ENCODE data around the gene BLTP3A. TPM values are rescaled to one million over a fixed set of nuclear protein-coding genes. Genes with fewer than 3 reads are reported as not detected.

Gene BLTP3A
- total and polyA plus RNA-seq, 2 donors (not counting 1 experiment from before 2014, with no cell fraction given), result 3.3 to 7.1 TPM

- H3K4me2 ChIP-seq (ENCODE audit: extremely low read depth, insufficient read depth, low read length), result no peak overlapping the region
- no peaks in the 10 kb centered on the region for H3K79me2 ChIP-seq (ENCODE audit: control insufficient read depth, insufficient read depth, low read length)
These were observed 19.2 kb downstream of the BLTP3A start for GRCh38 chr6:34810936-34811632.

GRCh38 chr6:34813028-34813713 lies 21.3 kb downstream of the BLTP3A start:
- H4K20me1 ChIP-seq (ENCODE audit: control insufficient read depth, extremely low read depth, insufficient read depth, low read length), result no peaks in the 10 kb centered on the region
- no peaks in the 10 kb centered on the region for H3K4me1 ChIP-seq (ENCODE audit: control insufficient read depth, extremely low read depth, insufficient read depth, low read length)
- H3K9ac ChIP-seq (ENCODE audit: insufficient read depth, low read length), result no peak overlapping the region
- no peaks in the 10 kb centered on the region for H3K27me3 ChIP-seq (ENCODE audit: control insufficient read depth, insufficient read depth, low read length)
- DNase-seq (ENCODE audit: low read depth in 2 of 2), result no peak
- no peaks in the 10 kb centered on the region for H3K79me2 ChIP-seq (ENCODE audit: control insufficient read depth, insufficient read depth, low read length)
- H3K4me3 ChIP-seq (replicated peaks in 1 of 4; ENCODE audit: control extremely low read depth in 1 of 4, insufficient read depth in 1 of 4, low read depth in 3 of 4, low read length in 4 of 4), result no peak overlapping the region
- H3K9me3 ChIP-seq (ENCODE audit: control insufficient read depth, insufficient read depth, low read depth, low read length), result no peaks in the 10 kb centered on the region
- H2AFZ ChIP-seq (ENCODE audit: low read length), result no peak overlapping the region
- no peak overlapping the region for H3K4me2 ChIP-seq (ENCODE audit: extremely low read depth, insufficient read depth, low read length)
- H3K36me3 ChIP-seq (ENCODE audit: control insufficient read depth, insufficient read depth, low read length), result no peaks in the 10 kb centered on the region
- TF ChIP-seq CTCF (conservative IDR thresholded peaks at IDR 0.05 in 1 of 2, IDR thresholded peaks at IDR 0.05 in 1 of 2; ENCODE audit: low read depth in 1 of 2, low read length in 2 of 2) (no peak), EZH2 (IDR thresholded peaks at IDR 0.05; ENCODE audit: low read length, missing control alignments) (no peak)
- H3K27ac ChIP-seq (ENCODE audit: insufficient read depth, low read length), result no peak overlapping the region

More at GRCh38 chr6:34810936-34811632, 19.2 kb downstream of the BLTP3A start:
- Histone ChIP-seq H3K36me3 (ENCODE audit: control insufficient read depth, insufficient read depth, low read length) (no peaks in the 10 kb centered on the region), H2AFZ (ENCODE audit: low read length) (no peak overlapping the region), H4K20me1 (ENCODE audit: control insufficient read depth, extremely low read depth, insufficient read depth, low read length) (no peaks in the 10 kb centered on the region), H3K4me1 (ENCODE audit: control insufficient read depth, extremely low read depth, insufficient read depth, low read length) (no peaks in the 10 kb centered on the region), H3K4me3 (replicated peaks in 1 of 4; ENCODE audit: control extremely low read depth in 1 of 4, insufficient read depth in 1 of 4, low read depth in 3 of 4, low read length in 4 of 4) (no peak overlapping the region), H3K27me3 (ENCODE audit: control insufficient read depth, insufficient read depth, low read length) (no peaks in the 10 kb centered on the region), H3K9ac (ENCODE audit: insufficient read depth, low read length) (no peak overlapping the region), H3K9me3 (ENCODE audit: control insufficient read depth, insufficient read depth, low read depth, low read length) (no peaks in the 10 kb centered on the region), H3K27ac (ENCODE audit: insufficient read depth, low read length) (no peak overlapping the region)
- peak; percentile 8 to 21 for DNase-seq (ENCODE audit: low read depth in 2 of 2)
- no peak for TF ChIP-seq CTCF (conservative IDR thresholded peaks at IDR 0.05 in 1 of 2, IDR thresholded peaks at IDR 0.05 in 1 of 2; ENCODE audit: low read depth in 1 of 2, low read length in 2 of 2)
- TF ChIP-seq EZH2 (IDR thresholded peaks at IDR 0.05; ENCODE audit: low read length, missing control alignments), result no peak

- Histone ChIP-seq H3K4me1 (ENCODE audit: control insufficient read depth, extremely low read depth, insufficient read depth, low read length) (no peaks in the 10 kb centered on the region), H3K27me3 (ENCODE audit: control insufficient read depth, insufficient read depth, low read length) (no peaks in the 10 kb centered on the region), H3K79me2 (ENCODE audit: control insufficient read depth, insufficient read depth, low read length) (no peaks in the 10 kb centered on the region), H3K4me3 (replicated peaks in 1 of 4; ENCODE audit: control extremely low read depth in 1 of 4, insufficient read depth in 1 of 4, low read depth in 3 of 4, low read length in 4 of 4) (no peak overlapping the region), H4K20me1 (ENCODE audit: control insufficient read depth, extremely low read depth, insufficient read depth, low read length) (no peaks in the 10 kb centered on the region), H3K9ac (ENCODE audit: insufficient read depth, low read length) (no peak overlapping the region), H3K36me3 (ENCODE audit: control insufficient read depth, insufficient read depth, low read length) (no peaks in the 10 kb centered on the region), H3K4me2 (ENCODE audit: extremely low read depth, insufficient read depth, low read length) (no peak overlapping the region), H2AFZ (ENCODE audit: low read length) (no peak overlapping the region), H3K27ac (ENCODE audit: insufficient read depth, low read length) (no peak overlapping the region), H3K9me3 (ENCODE audit: control insufficient read depth, insufficient read depth, low read depth, low read length) (no peaks in the 10 kb centered on the region)
- no peak for TF ChIP-seq EZH2 (IDR thresholded peaks at IDR 0.05; ENCODE audit: low read length, missing control alignments)
- no peak for TF ChIP-seq CTCF (conservative IDR thresholded peaks at IDR 0.05 in 1 of 2, IDR thresholded peaks at IDR 0.05 in 1 of 2; ENCODE audit: low read depth in 1 of 2, low read length in 2 of 2)
- no peak for DNase-seq (ENCODE audit: low read depth in 2 of 2)
These were observed 24.9 kb downstream of the BLTP3A start for GRCh38 chr6:34816635-34817301.
